Esophagus muscularis mucosa (tissue), 3 donors: ENCODE results near the gene HOXA9.

ENCODE experiments used
- CTCF ChIP-seq, 3 experiments: fragments of 200-600 bp in 2 of 3; fragments of 450-650 bp in 1 of 3; sonication (generic) in 2 of 3; IDR thresholded peaks; one replicate each; pipeline ENCODE4 v1.5.1; 2017 to 2019; ENCODE audit warnings: antibody characterized with exemption in 3 of 3, mild to moderate bottlenecking in 2 of 3, moderate library complexity in 1 of 3
- POLR2A ChIP-seq: fragments of 450-650 bp; IDR thresholded peaks from one replicate; pipeline ENCODE4 v1.6.1; 2017; ENCODE audit warnings: antibody characterized with exemption, moderate library complexity, mild to moderate bottlenecking, low read depth
- POLR2AphosphoS5 ChIP-seq, 2 donors: sonication (generic); formaldehyde crosslinking; IDR thresholded peaks; one replicate each; pipeline ENCODE4 v1.6.1; 2017; ENCODE audit warnings: antibody characterized with exemption in 2 of 2

GRCh38 chr7:27194686-27195379 is 29.5 kb upstream of the HOXA9 start:
- no peak for TF ChIP-seq CTCF (IDR thresholded peaks at IDR 0.05)
- TF ChIP-seq POLR2AphosphoS5 (IDR thresholded peaks at IDR 0.05) = no peak
- no peak for TF ChIP-seq POLR2A
